Stimulated activated CD4-positive, alpha-beta T cell treated with anti-CD3 and anti-CD28 coated beads, Interleukin-12 subunit alpha, Interleukin-12 subunit beta, amount 100 ng/mL, for 24 hours (primary cell): ENCODE data around the gene ALKBH5.

ENCODE experiments used
- DNase-seq, 2 experiments: peaks; one replicate each; pipeline ENCODE4 v3.0.0-alpha.2; 2020; ENCODE audit warnings: low read depth in 2 of 2

Gene ALKBH5

DNA sequence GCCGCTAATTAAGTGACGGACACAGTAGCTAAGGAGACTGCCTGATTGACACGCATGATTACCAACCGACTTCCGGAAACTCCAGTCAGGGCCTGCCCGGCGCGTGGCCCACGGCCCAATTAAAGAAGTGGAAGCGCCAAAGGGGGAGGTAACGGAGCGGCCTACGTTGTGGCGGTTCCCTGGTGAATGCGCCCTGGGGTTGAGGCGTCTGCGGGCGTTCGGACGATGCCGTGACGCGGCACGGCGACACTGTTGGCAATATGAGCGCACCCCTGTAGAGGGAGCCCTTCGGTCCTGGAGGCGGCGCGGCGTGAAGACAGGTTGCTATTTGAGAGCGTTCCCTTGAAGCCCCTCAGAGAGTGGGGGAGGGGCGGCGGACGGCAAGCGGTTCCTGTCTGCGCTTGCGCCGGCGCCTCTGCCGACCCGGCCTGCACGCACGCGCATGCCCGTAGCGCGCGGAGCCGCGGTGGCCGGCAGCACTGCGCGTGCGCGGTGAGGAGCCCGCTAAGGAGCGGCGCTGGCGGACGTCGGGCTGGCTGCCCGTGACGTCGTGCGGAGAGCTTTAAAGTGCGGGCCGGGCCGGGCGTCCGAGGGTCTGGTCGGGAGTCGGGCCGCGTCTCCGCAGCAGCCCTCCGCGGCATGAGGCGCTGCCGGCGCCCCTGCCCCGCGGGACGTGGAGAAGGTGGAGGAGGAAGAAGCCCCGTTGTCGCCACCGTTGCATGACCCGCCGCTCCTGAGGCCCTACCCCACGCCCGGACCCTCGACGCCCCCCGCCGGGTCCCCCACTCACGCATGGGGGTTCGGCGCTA lies at the start of gene ALKBH5:
Gene ALKBH5, plus strand, starts transcription at position 495 of the 809 bp plus-strand sequence. CDS start 416 bp downstream, outside the sequence.
- peak; percentile 93 for DNase-seq

DNA sequence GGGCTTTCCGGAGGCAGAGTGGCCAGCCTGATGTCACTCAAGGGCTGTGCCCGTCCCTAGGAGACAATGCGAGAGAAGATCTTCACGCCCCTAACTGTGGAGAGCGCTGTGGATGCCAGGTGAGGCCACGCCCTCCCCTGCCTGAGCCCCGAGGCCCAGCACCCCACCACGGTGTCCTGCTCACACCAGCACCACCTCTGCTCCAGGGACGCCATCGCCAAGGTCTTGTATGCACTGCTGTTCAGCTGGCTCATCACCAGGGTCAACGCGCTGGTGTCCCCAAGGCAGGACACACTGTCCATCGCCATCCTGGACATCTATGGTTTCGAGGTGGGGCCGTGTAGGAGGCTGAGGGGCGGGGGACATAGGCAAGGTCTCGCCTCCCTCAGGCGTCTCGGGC lies 47.3 kb upstream of the ALKBH5 start:
- DNase-seq = no peak

GRCh38 chr17:18138065-18138749 lies 45.4 kb upstream of the ALKBH5 start:
- DNase-seq = no peak

GRCh38 chr17:18139092-18139491 lies 44.5 kb upstream of the ALKBH5 start:
- no peak for DNase-seq

GRCh38 chr17:18139498-18139897 lies 44.1 kb upstream of the ALKBH5 start:
- DNase-seq = no peak

DNA sequence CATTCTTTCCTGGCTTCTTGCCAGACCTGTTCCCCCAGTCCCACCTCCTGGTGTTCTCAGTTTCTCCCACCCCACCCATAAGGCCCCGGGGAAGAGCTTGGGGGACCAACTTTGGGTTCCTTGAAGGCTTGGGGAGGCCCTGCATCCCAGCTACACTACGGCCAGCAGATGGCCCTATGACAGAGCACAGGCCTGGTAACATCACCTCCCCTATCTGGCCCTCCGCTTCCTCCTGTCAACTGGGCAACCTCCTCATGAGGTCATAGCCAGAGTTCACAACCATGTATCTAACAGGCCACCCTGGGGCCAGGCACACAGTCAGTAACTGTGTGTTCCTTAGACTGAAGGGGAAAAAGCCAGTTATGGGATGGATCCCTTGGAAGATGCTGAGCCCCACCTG lies 43.7 kb upstream of the ALKBH5 start:
- DNase-seq = no peak

GRCh38 chr17:18140648-18141047 lies 43.0 kb upstream of the ALKBH5 start:
- DNase-seq = no peak

DNA sequence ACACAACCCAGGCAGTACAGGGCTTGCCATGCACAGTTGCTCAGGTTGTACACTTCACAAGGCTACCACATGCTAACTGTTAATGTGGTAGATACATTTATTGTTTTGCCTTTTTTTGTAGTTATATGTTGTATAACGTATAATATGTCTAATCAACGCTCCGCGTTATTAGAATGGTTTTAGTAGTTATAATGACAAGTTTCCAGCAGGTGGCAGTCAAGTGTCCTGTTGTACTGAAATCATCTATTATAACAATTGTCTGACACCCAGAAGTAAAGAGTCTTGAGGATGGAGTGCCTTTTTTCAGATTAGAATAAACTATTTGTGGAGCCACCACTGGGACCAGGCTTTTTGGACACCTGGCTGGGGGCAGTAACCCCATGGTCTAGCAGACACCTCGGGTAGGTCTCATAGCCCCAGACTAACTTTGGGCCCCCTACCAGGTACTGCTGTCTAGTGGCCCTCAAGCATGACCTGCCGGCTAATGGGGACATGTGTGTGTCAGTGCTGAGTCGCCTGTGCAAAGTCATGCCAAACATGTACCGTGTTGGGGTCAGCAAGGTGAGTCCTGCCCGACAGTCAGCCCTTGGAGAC lies 42.3 kb upstream of the ALKBH5 start:
- DNase-seq = no peak

DNA sequence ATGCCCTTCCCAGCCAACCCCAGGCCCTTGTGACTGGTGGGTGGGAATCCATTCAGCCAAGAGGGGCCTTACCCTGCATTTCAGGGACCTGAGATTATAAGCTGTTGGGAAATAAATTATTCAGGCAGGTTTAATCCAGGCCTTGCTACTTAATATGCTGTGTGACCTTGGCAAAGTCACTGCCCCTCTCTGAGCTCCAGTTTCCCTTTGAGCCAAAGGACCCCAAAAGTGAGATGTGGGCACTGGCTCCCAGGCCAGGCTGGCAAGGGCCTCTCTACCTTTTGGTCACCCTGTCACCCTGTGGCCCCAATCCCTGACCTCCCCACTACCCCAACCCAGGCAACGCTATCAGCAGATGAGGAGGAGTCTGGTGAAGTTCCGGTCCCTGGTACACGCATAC lies 41.2 kb upstream of the ALKBH5 start:
- no peak for DNase-seq

DNA sequence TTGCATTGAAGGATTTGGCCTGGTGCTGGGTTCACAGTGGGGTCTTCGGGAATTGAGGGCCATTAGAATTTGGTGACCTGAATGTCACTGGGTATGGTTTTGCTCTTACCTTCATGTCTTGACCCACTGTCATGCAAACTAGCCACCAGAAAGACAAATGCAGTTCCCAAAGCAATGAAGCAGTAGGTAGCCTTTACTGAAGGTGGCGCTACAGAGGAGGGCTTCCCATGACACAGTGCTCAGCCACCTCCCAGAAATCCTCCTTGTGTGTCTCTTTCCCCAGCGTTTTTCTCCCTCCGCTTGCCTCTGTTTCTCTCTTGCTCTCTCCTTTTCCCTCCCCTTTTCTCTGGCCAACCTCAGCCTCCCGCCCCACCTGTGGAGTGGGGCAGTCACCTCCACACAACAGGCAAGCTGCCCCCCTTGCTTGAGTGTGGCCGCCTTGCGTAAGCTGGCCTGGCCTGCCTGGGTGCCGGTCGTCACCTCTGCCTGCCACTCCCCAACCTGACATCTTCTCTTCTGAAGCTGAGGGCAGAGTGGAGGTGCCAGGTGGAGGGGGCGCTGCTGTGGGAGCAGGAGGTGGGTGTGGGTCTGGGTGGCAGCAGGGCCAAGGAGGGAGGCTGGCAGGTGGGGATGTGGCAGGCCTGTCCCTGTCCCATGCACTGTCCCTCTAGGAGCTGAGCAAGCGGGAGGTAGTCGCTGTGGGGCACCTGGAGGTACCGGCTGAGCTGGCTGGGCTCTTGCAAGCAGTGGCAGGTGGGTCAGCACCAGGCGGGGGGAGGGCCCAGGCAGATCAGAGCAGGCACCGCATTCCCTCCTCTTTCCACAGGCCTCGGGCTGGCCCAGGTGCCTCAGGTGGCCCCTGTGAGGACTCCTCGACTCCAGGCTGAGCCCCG lies 40.3 kb upstream of the ALKBH5 start:
- DNase-seq = no peak

DNA sequence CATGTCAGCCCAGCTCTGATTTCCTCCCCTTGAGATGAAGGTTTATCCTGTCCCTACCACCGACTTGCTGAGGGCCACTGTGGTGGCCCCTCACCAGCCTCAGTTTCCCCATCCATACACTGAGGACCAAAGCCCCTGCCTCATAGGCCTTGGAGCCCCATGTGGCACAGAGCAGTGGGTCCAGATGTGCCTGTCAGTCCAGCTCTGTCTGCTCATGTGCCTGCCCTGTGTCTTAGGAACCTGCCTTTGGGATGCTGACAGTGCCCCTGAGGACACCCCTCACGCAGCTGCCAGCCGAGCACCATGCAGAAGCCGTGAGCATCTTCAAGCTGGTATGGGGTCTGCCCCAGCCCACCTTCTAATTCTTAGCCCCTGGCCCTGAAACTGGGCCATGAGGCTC lies 39.4 kb upstream of the ALKBH5 start:
- DNase-seq = no peak

DNA sequence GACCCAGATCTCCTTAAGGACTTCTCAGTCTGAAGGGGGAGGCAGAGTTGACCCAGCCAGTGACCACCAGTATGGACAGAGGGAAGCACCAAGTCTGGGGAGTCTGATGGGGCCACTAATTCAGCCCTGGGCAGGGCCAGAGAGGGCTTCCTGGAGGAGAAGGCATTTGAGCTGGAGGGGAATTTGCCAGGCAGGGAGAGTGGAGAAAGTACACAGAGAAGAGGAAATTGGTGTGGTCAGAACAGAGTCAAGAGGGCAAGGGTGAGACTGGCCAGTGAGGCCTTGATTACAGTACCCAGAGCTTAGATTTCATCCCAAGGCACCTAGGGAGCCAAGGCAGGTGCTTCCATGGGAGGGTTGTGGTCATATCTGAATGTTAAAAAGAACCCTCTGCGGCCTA lies 38.8 kb upstream of the ALKBH5 start:
- no peak for DNase-seq

GRCh38 chr17:18145811-18146210 lies 37.8 kb upstream of the ALKBH5 start:
- DNase-seq = no peak

DNA sequence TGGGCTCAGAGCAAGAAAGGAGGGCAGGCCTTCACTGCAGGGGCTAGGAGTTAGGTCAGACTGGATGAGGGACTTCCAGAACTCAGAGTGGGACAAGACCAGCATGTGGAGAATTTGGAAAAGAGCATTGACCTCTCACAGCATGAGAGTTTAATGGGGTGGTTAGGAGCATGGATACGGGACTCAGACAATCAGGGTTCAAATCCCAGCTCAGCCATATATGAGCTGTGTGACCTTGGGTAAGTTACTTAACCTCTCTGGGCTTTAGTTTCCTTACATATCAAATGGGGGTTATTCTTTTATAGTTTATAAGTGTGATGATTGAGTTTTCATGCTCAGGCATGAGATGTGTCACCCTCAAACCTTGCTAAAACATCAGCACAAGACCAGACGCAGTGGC lies 37.4 kb upstream of the ALKBH5 start:
- DNase-seq = no peak

DNA sequence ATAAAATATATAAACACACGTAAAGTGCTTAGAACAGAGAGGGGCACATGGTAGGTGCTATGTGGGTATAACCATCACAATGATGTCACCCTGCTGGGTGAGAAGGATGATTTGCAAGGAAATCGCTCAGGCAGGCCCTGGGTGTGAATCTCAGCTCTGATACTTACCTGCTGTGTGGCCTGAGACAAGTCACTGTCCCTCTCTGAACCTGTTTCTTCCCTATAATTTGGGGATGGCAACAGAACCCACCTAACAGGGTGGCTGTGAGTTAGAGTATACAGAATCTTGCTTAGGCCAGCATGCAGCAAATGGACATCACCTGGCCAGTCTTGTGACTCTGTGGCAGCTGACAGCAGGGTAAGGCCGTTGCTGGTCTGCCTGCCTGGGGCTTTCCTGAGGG lies 36.6 kb upstream of the ALKBH5 start:
- DNase-seq = no peak

DNA sequence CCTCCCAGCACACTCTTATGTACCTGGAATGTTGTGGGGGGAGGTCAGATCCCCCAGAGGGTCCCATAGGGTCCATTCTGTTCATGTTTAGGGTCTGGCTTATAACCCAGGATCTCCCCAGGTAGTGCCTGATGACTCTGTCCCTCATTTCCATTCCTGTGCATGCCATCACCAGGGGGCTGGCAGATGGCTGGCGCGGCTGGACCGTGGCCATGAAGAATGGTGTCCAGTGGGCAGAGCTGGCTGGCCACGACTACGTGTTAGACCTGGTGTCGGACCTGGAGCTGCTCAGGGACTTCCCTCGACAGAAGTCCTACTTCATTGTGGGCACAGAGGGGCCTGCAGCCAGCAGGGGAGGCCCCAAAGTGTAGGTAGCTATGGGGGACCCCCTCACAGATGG lies 35.0 kb upstream of the ALKBH5 start:
- DNase-seq = no peak

- no peak for DNase-seq
Observed at GRCh38 chr17:18151290-18151689, 32.3 kb upstream of the ALKBH5 start.

- DNase-seq = no peak
Observed at GRCh38 chr17:18155179-18155578, 28.4 kb upstream of the ALKBH5 start.

- DNase-seq = no peak
Observed at GRCh38 chr17:18156171-18156975, 27.3 kb upstream of the ALKBH5 start.

DNA sequence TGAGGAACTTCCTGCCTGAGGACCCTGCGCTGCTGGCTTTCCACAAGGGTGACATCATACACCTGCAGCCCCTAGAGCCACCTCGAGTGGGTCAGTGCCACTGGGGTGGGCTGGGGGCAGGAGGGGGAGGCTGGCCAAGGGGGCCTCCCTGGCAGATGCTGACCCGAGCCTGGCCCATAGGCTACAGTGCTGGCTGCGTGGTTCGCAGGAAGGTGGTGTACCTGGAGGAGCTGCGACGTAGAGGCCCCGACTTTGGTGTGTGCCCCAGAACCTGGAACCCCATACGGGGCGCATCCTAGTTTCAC lies 26.7 kb upstream of the ALKBH5 start:
- no peak for DNase-seq

- DNase-seq = no peak
Observed at GRCh38 chr17:18157354-18157985, 26.2 kb upstream of the ALKBH5 start.
